Measurements from ENCODE around the gene FAAP20.

- no peak for TF ChIP-seq CTCF (conservative IDR thresholded peaks at IDR 0.05; ENCODE audit: low read length)
- no peak for TF ChIP-seq EZH2phosphoT487 (IDR thresholded peaks at IDR 0.05; ENCODE audit: borderline replicate concordance)
Observed at GRCh38 chr1:2168090-2168489, 26.5 kb downstream of the FAAP20 start.

All from Loucy (cell line).